Esophagus muscularis mucosa (tissue), 3 donors: Measurements from ENCODE around the gene TMEM200B.

Experiments used
- CTCF ChIP-seq, 3 experiments: fragments of 200-600 bp in 2 of 3; fragments of 450-650 bp in 1 of 3; sonication (generic) in 2 of 3; IDR thresholded peaks; one replicate each; pipeline ENCODE4 v1.5.1; 2017 to 2019; ENCODE audit warnings: antibody characterized with exemption in 3 of 3, mild to moderate bottlenecking in 2 of 3, moderate library complexity in 1 of 3
- POLR2A ChIP-seq: fragments of 450-650 bp; IDR thresholded peaks from one replicate; pipeline ENCODE4 v1.6.1; 2017; ENCODE audit warnings: antibody characterized with exemption, moderate library complexity, mild to moderate bottlenecking, low read depth

DNA sequence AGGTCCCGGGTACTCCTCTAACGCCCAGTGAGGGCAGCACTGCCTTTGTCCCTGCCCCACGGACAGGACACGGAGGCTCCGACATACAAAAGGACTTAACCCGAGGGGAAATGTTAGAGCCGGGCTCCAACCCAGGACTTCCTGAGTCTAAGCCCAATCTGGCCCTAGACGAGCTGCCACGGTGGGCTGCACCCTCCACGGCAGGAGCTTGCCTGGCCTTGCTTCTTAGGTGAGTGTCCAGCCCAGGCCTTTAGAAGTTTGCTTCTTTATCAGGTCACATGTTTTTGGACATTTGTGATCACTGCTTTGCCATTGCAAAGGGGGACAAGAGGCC lies 11.0 kb upstream of the TMEM200B start:
- TF ChIP-seq CTCF (IDR thresholded peaks at IDR 0.05) (no peak), POLR2A (no peak)
